Fibroblast of lung (primary cell): ENCODE measurements around the gene VPS37C. TPM values are rescaled to one million over a fixed set of nuclear protein-coding genes. Genes with fewer than 3 reads are reported as not detected.

Experiments used
- DNase-seq, 2 donors: peaks; one replicate each; pipeline versions ENCODE4 v3.0.0 to v3.0.0-alpha.2; 2010; ENCODE audit warnings: low read depth in 2 of 2
- H2AFZ ChIP-seq: 2 replicates; pipeline ENCODE4 v1.5.1; 2012; ENCODE audit warnings: low read length, control low read depth, inconsistent platforms
- H3K27ac ChIP-seq: 2 replicates; pipeline ENCODE4 v1.5.1; 2011; ENCODE audit warnings: low read length, control low read depth; ENCODE audit not compliant: insufficient read depth
- H3K27me3 ChIP-seq: 2 replicates; pipeline ENCODE4 v1.5.1; 2011; ENCODE audit warnings: mild to moderate bottlenecking, low read length; ENCODE audit not compliant: control insufficient read depth, insufficient read depth
- H3K36me3 ChIP-seq: 2 replicates; pipeline ENCODE4 v1.5.1; 2011; ENCODE audit warnings: low read length; ENCODE audit not compliant: control insufficient read depth, insufficient read depth
- H3K4me1 ChIP-seq: 2 replicates; pipeline ENCODE4 v1.5.1; 2011; ENCODE audit warnings: low read length; ENCODE audit not compliant: control insufficient read depth, insufficient read depth; ENCODE audit errors: extremely low read depth
- H3K4me2 ChIP-seq: 2 replicates; pipeline ENCODE4 v1.5.1; 2011; ENCODE audit warnings: low read length, control low read depth; ENCODE audit not compliant: insufficient read depth; ENCODE audit errors: extremely low read depth
- H3K4me3 ChIP-seq, 4 experiments: fragments of 200-600 bp in 1 of 4; sonication (generic) in 1 of 4; replicated peaks in 1 of 4; 2 replicates each; pipeline ENCODE4 v1.5.1; 2011 to 2016; ENCODE audit warnings: low read length in 4 of 4, low read depth in 3 of 4, mild to moderate bottlenecking in 3 of 4, control low read depth in 2 of 4, inconsistent platforms in 1 of 4, mixed read lengths in 1 of 4; ENCODE audit not compliant: insufficient read depth in 1 of 4; ENCODE audit errors: control extremely low read depth in 1 of 4
- H3K79me2 ChIP-seq: 2 replicates; pipeline ENCODE4 v1.5.1; 2012; ENCODE audit warnings: mild to moderate bottlenecking, low read length, inconsistent platforms; ENCODE audit not compliant: control insufficient read depth, insufficient read depth
- H3K9ac ChIP-seq: 2 replicates; pipeline ENCODE4 v1.5.1; 2011; ENCODE audit warnings: mild to moderate bottlenecking, low read length, control low read depth; ENCODE audit not compliant: insufficient read depth
- H3K9me3 ChIP-seq: 2 replicates; pipeline ENCODE4 v1.5.1; 2012; ENCODE audit warnings: low read depth, low read length; ENCODE audit not compliant: control insufficient read depth, insufficient read depth
- H4K20me1 ChIP-seq: 2 replicates; pipeline ENCODE4 v1.5.1; 2011; ENCODE audit warnings: low read length; ENCODE audit not compliant: control insufficient read depth, insufficient read depth; ENCODE audit errors: extremely low read depth
- EZH2 ChIP-seq: IDR thresholded peaks from 2 replicates; pipeline ENCODE4 v1.5.1; 2012; ENCODE audit warnings: low read length, control low read depth, mild to moderate bottlenecking; ENCODE audit errors: missing control alignments
- polyA plus RNA-seq, 2 donors: library from polyadenylated mRNA; depleted of rRNA in 1 of 2; stranded (reverse) in 1 of 2; unstranded in 1 of 2; fragments of >200 nt; gene quantifications; 2 replicates each; pipeline ENCODE4 v1.2.1, GENCODE V29; 2011 to 2012; ENCODE audit warnings: missing spikeins in 1 of 2
- total RNA-seq: library from RNA; depleted of rRNA; stranded (reverse); fragments of >200 nt; gene quantifications from 2 replicates; pipeline ENCODE4 v1.2.1, GENCODE V29; 2014
- TF ChIP-seq, protein P1 (sequence below), 2 donors: IDR thresholded peaks in 1 of 2; conservative IDR thresholded peaks in 1 of 2; 1 replicate in 1 of 2; 2 replicates in 1 of 2; pipeline ENCODE4 v1.5.1; 2011 to 2012; ENCODE audit warnings: low read length in 2 of 2, control low read depth in 1 of 2, inconsistent platforms in 1 of 2, low read depth in 1 of 2, mild to moderate bottlenecking in 1 of 2

The VPS37C gene
- total and polyA plus RNA-seq, 2 donors (not counting 1 experiment from before 2014, with no cell fraction given): 7.6 to 9.9 TPM

GRCh38 chr11:61132646-61133045 is 28.6 kb downstream of the VPS37C start:
- TF ChIP-seq, protein P1, sequence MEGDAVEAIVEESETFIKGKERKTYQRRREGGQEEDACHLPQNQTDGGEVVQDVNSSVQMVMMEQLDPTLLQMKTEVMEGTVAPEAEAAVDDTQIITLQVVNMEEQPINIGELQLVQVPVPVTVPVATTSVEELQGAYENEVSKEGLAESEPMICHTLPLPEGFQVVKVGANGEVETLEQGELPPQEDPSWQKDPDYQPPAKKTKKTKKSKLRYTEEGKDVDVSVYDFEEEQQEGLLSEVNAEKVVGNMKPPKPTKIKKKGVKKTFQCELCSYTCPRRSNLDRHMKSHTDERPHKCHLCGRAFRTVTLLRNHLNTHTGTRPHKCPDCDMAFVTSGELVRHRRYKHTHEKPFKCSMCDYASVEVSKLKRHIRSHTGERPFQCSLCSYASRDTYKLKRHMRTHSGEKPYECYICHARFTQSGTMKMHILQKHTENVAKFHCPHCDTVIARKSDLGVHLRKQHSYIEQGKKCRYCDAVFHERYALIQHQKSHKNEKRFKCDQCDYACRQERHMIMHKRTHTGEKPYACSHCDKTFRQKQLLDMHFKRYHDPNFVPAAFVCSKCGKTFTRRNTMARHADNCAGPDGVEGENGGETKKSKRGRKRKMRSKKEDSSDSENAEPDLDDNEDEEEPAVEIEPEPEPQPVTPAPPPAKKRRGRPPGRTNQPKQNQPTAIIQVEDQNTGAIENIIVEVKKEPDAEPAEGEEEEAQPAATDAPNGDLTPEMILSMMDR (conservative IDR thresholded peaks at IDR 0.05 in 1 of 2, IDR thresholded peaks at IDR 0.05 in 1 of 2; ENCODE audit: low read depth in 1 of 2, low read length in 2 of 2): no peak
- TF ChIP-seq EZH2: no peak
- DNase-seq: no peak
- H3K4me1 ChIP-seq: peaks cover 14% of the 10 kb centered on the region
- H4K20me1 ChIP-seq: no peaks in the 10 kb centered on the region
- H3K4me2 ChIP-seq: no peak overlapping the region
- H2AFZ ChIP-seq: no peak overlapping the region
- no peak overlapping the region for H3K27ac ChIP-seq
- H3K9ac ChIP-seq: no peak overlapping the region
- no peaks in the 10 kb centered on the region for H3K9me3 ChIP-seq
- H3K27me3 ChIP-seq: no peaks in the 10 kb centered on the region
- no peak overlapping the region for H3K4me3 ChIP-seq
- H3K79me2 ChIP-seq: no peaks in the 10 kb centered on the region
- peaks cover 5% of the 10 kb centered on the region for H3K36me3 ChIP-seq

DNA sequence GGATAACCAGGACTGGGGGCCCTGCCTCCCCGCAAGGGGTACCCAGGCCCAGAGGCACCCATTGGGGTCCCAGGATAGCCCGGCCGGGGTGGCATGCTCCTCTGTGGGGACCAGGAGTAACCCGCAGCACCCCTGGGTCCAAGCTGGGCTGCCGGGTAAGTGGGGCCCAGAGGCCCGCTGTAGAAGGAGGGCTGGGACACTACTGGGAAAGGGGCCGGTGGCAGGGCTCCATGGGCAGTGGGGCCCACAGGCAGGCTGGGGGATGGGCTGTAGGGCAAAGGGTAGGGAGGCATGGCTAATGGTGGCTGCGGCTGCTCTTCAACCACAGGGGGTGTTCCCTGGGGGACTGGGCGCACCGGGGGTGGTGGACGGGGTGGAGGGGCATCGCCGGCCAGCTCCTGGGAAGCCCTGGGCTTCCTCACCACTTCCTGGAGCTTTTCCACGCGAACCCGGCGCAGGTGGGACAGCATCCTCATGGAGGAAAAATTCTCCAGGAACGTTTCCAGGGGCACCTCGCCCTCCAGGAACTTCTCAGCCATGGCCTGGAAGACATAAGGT is 29.1 kb downstream of the VPS37C start:
- no peaks in the 10 kb centered on the region for H3K79me2 ChIP-seq

DNA sequence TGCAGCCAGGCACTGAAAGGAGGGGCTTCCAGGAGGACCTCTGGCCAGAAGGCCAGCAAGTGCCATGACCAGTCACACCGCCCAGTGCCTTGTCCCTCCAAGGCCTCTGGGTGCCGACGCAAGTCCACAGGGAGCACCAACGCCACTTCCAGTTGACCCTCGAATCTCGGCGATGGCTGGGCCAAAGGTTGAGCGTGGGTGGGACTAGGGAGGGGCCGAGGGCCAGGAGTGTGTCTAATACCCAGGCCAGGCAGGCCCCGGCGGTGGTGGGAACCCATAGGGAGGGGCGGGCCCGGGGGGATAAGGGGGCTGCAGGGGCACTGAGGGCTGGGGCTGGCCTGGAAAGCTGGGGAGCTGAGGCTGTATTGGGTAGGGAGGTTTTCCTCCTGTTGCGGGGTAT is 29.6 kb downstream of the VPS37C start:
- Histone ChIP-seq H3K9me3 (no peaks in the 10 kb centered on the region), H2AFZ (no peak overlapping the region), H3K27ac (no peak overlapping the region), H3K4me1 (peaks cover 14% of the 10 kb centered on the region), H3K4me3 (no peak overlapping the region), H3K4me2 (no peak overlapping the region), H3K9ac (no peak overlapping the region), H3K36me3 (peaks cover 5% of the 10 kb centered on the region), H4K20me1 (no peaks in the 10 kb centered on the region), H3K79me2 (no peaks in the 10 kb centered on the region), H3K27me3 (no peaks in the 10 kb centered on the region)
- no peak for TF ChIP-seq EZH2
- TF ChIP-seq, protein P1 (conservative IDR thresholded peaks at IDR 0.05 in 1 of 2, IDR thresholded peaks at IDR 0.05 in 1 of 2; ENCODE audit: low read depth in 1 of 2, low read length in 2 of 2): no peak
- no peak for DNase-seq

More for the DNA sequence above, 29.1 kb downstream of the VPS37C start:
- Histone ChIP-seq H3K4me3 (no peak overlapping the region), H3K9ac (no peak overlapping the region), H3K4me2 (no peak overlapping the region), H2AFZ (no peak overlapping the region), H3K27me3 (no peaks in the 10 kb centered on the region), H3K4me1 (peaks cover 14% of the 10 kb centered on the region), H3K36me3 (peaks cover 5% of the 10 kb centered on the region), H4K20me1 (no peaks in the 10 kb centered on the region), H3K27ac (no peak overlapping the region), H3K9me3 (no peaks in the 10 kb centered on the region)
- TF ChIP-seq, protein P1 (conservative IDR thresholded peaks at IDR 0.05 in 1 of 2, IDR thresholded peaks at IDR 0.05 in 1 of 2; ENCODE audit: low read depth in 1 of 2, low read length in 2 of 2): no peak
- no peak for TF ChIP-seq EZH2
- no peak for DNase-seq
